Smooth muscle cell of the coronary artery (primary cell): Measurements from ENCODE around the gene CENPH. TPM values are rescaled to one million over a fixed set of nuclear protein-coding genes. Genes with fewer than 3 reads are reported as not detected.

Experiments used
- total RNA-seq: library from RNA; depleted of rRNA; stranded (reverse); fragments of >200 nt; gene quantifications from 2 replicates; pipeline ENCODE4 v1.2.3, GENCODE V29; 2014; ENCODE audit warnings: low replicate concordance

CENPH gene
- 1.5 and 6.8 TPM in 2 replicates for total RNA-seq

GRCh38 chr5:69189162-69190086 lies at the start of gene CENPH:
Gene CENPH, plus strand, starts transcription at chr5:69189583. Its CDS starts 52 bp downstream, at chr5:69189635.

GRCh38 chr5:69166686-69167492 lies 22.5 kb upstream of the CENPH start, which contains the start of gene CCNB1:
Gene CCNB1, plus strand, starts transcription at chr5:69167150. Its CDS starts 113 bp downstream, at chr5:69167263.

GRCh38 chr5:69234457-69235268 lies 45.3 kb downstream of the CENPH start, which contains the start of gene CDK7:
Gene CDK7, plus strand, starts transcription at chr5:69234886. Its CDS starts 90 bp downstream, at chr5:69234976.

Other genes with a start within 250 kb of the CENPH start
- gene SLC30A5, start 95.6 kb upstream of the CENPH start, total RNA-seq, result 74.7 and 95.1 TPM in 2 replicates
- 10.5 and 38.6 TPM in 2 replicates for gene CCNB1, start 22.4 kb upstream of the CENPH start, total RNA-seq
- 25.2 and 63.4 TPM in 2 replicates for gene CDK7, start 45.3 kb downstream of the CENPH start, total RNA-seq
- 2.1 and 2.3 TPM in 2 replicates for gene CCDC125, start 143.2 kb downstream of the CENPH start, total RNA-seq
- 34.5 and 70.1 TPM in 2 replicates for gene AK6, start 179.9 kb downstream of the CENPH start, total RNA-seq
- gene TAF9, start 179.9 kb downstream of the CENPH start, total RNA-seq, result 51.8 and 83.4 TPM in 2 replicates
- gene RAD17, start 180.2 kb downstream of the CENPH start, total RNA-seq, result 8.7 and 17.3 TPM in 2 replicates
- gene MARVELD2, start 225.5 kb downstream of the CENPH start, total RNA-seq, result 0.47 and 0.53 TPM in 2 replicates